H1 (cell line): ENCODE measurements around the gene KCNJ5. TPM values are rescaled to one million over a fixed set of nuclear protein-coding genes. Genes with fewer than 3 reads are reported as not detected.

Experiments used
- CTCF ChIA-PET: fragments of 300-600 bp; sonication (Branson Sonifier 250); formaldehyde crosslinking; loops from one replicate; lab custom pipeline; 2021; ENCODE audit not compliant: partially characterized antibody; lab: Charles Lee
- POLR2A ChIA-PET: fragments of 300-600 bp; sonication (Branson Sonifier 250); formaldehyde crosslinking; loops from one replicate; lab custom pipeline; 2021; ENCODE audit warnings: inconsistent platforms; ENCODE audit not compliant: partially characterized antibody; lab: Charles Lee
- DNase-seq, 2 experiments: peaks; one replicate each; pipeline versions ENCODE4 v3.0.0 to v3.0.0-alpha.2; 2010 to 2022; ENCODE audit warnings: low spot score in 2 of 2, low read depth in 1 of 2, mixed read lengths in 1 of 2
- FAIRE-seq: peaks from 2 replicates; lab custom pipeline; 2011; peaks lifted over from hg19 to GRCh38; lab: Jason Lieb, UNC
- H2AFZ ChIP-seq: 2 replicates; pipeline ENCODE4 v1.8.1; 2012; ENCODE audit warnings: low read length, inconsistent platforms
- H2AK5ac ChIP-seq: 2 replicates; pipeline ENCODE4 v1.6.1; 2013; ENCODE audit warnings: low read depth, low read length
- H2BK120ac ChIP-seq: replicated peaks from 2 replicates; pipeline ENCODE3; 2013; ENCODE audit warnings: low read depth, low read length, inconsistent platforms
- H2BK12ac ChIP-seq: 2 replicates; pipeline ENCODE4 v1.6.1; 2013; ENCODE audit warnings: low read depth, low read length
- H2BK15ac ChIP-seq: 2 replicates; pipeline ENCODE4 v1.6.1; 2013; ENCODE audit warnings: low read length
- H2BK20ac ChIP-seq: 2 replicates; pipeline ENCODE4 v1.6.1; 2013; ENCODE audit warnings: low read length
- H2BK5ac ChIP-seq: 2 replicates; pipeline ENCODE4 v1.6.1; 2013; ENCODE audit warnings: low read depth, low read length
- H3K14ac ChIP-seq: 2 replicates; pipeline ENCODE4 v1.6.1; 2013; ENCODE audit warnings: inconsistent platforms; ENCODE audit not compliant: insufficient read length
- H3K18ac ChIP-seq: 2 replicates; pipeline ENCODE4 v1.6.1; 2013; ENCODE audit warnings: low read length; ENCODE audit errors: extremely low read depth
- H3K23ac ChIP-seq: 2 replicates; pipeline ENCODE4 v1.6.1; 2013; ENCODE audit warnings: inconsistent platforms; ENCODE audit not compliant: insufficient read length
- H3K23me2 ChIP-seq: 2 replicates; pipeline ENCODE4 v1.6.1; 2013; ENCODE audit warnings: low read depth, low read length
- H3K27ac ChIP-seq: 2 replicates; pipeline ENCODE4 v1.6.1; 2011; ENCODE audit warnings: low read depth, low read length, inconsistent platforms
- H3K27me3 ChIP-seq, 4 experiments: replicated peaks in 1 of 4; 1 replicate in 1 of 4; 2 replicates in 3 of 4; pipeline versions ENCODE4 v1.6.1 to v1.8.1; 2011 to 2013; ENCODE audit warnings: low read length in 3 of 4, mild to moderate bottlenecking in 3 of 4, inconsistent platforms in 2 of 4, mixed read lengths in 2 of 4, moderate library complexity in 1 of 4; ENCODE audit not compliant: control insufficient read depth in 3 of 4, insufficient read depth in 3 of 4; ENCODE audit errors: extremely low read depth in 1 of 4
- H3K36me3 ChIP-seq, 4 experiments: 2 replicates each; pipeline versions ENCODE4 v1.6.1 to v1.8.1; 2011 to 2013; ENCODE audit warnings: mild to moderate bottlenecking in 4 of 4, low read length in 3 of 4, moderate library complexity in 2 of 4, control low read depth in 1 of 4, inconsistent platforms in 1 of 4; ENCODE audit not compliant: insufficient read depth in 4 of 4, control insufficient read depth in 2 of 4
- H3K4ac ChIP-seq: replicated peaks from 2 replicates; pipeline ENCODE3; 2013; ENCODE audit warnings: low read length, low read depth, mixed read lengths, inconsistent platforms; ENCODE audit not compliant: insufficient read length
- H3K4me1 ChIP-seq, 4 experiments: replicated peaks in 1 of 4; 1 replicate in 1 of 4; 2 replicates in 3 of 4; pipeline versions ENCODE4 v1.6.1 to v1.8.1; 2011 to 2013; ENCODE audit warnings: low read length in 3 of 4, inconsistent platforms in 2 of 4, mixed read lengths in 1 of 4; ENCODE audit not compliant: insufficient read depth in 4 of 4, control insufficient read depth in 3 of 4
- H3K4me2 ChIP-seq, 2 experiments: 2 replicates each; pipeline versions ENCODE4 v1.6.1 to v1.8.1; 2011 to 2013; ENCODE audit warnings: low read depth in 2 of 2, low read length in 2 of 2, control low read depth in 1 of 2, inconsistent platforms in 1 of 2, mild to moderate bottlenecking in 1 of 2; ENCODE audit not compliant: insufficient read depth in 1 of 2
- H3K4me3 ChIP-seq, 4 experiments: fragments of 200-600, 300-600 bp in 1 of 4; sonication (generic), shearing (Covaris generic), sonication (Bioruptor Twin) in 1 of 4; 2 replicates each; pipeline versions ENCODE4 v1.5.1 to v1.8.1; 2011 to 2016; ENCODE audit warnings: low read length in 4 of 4, low read depth in 3 of 4, control low read depth in 2 of 4, inconsistent platforms in 2 of 4, mild to moderate bottlenecking in 2 of 4, mixed read lengths in 1 of 4, moderate library complexity in 1 of 4; ENCODE audit not compliant: insufficient read depth in 2 of 4; ENCODE audit errors: extremely low read depth in 1 of 4
- H3K56ac ChIP-seq: replicated peaks from 2 replicates; pipeline ENCODE3; 2013; ENCODE audit warnings: low read depth, mild to moderate bottlenecking, mixed read lengths, low read length, inconsistent platforms; ENCODE audit not compliant: insufficient read length
- H3K79me1 ChIP-seq: 2 replicates; pipeline ENCODE4 v1.6.1; 2013; ENCODE audit warnings: low read depth, low read length, control low read depth
- H3K79me2 ChIP-seq, 2 experiments: 2 replicates each; pipeline versions ENCODE4 v1.6.1 to v1.8.1; 2012 to 2013; ENCODE audit warnings: low read length in 2 of 2, mild to moderate bottlenecking in 2 of 2, inconsistent platforms in 1 of 2; ENCODE audit not compliant: insufficient read depth in 2 of 2, control insufficient read depth in 1 of 2
- H3K9ac ChIP-seq, 4 experiments: replicated peaks in 1 of 4; 1 replicate in 1 of 4; 2 replicates in 3 of 4; pipeline versions ENCODE4 v1.6.1 to v1.8.1; 2011 to 2013; ENCODE audit warnings: low read depth in 3 of 4, low read length in 3 of 4, control low read depth in 2 of 4, mild to moderate bottlenecking in 2 of 4, moderate library complexity in 2 of 4, inconsistent platforms in 1 of 4; ENCODE audit errors: extremely low read depth in 1 of 4
- H3K9me3 ChIP-seq, 2 experiments: 2 replicates each; pipeline versions ENCODE4 v1.6.1 to v1.8.1; 2012 to 2013; ENCODE audit warnings: mild to moderate bottlenecking in 2 of 2, moderate library complexity in 2 of 2, control low read depth in 1 of 2, inconsistent platforms in 1 of 2, low read depth in 1 of 2, low read length in 1 of 2, mixed read lengths in 1 of 2; ENCODE audit not compliant: insufficient read depth in 2 of 2
- H4K20me1 ChIP-seq, 2 experiments: replicated peaks in 1 of 2; 2 replicates each; pipeline versions ENCODE3 to v1.8.1; 2011 to 2013; ENCODE audit warnings: inconsistent platforms in 2 of 2, low read length in 2 of 2, mild to moderate bottlenecking in 1 of 2; ENCODE audit not compliant: insufficient read depth in 2 of 2, control insufficient read depth in 1 of 2
- H4K5ac ChIP-seq: 2 replicates; pipeline ENCODE4 v1.6.1; 2013; ENCODE audit warnings: low read length, low read depth, mixed read lengths, inconsistent platforms; ENCODE audit not compliant: insufficient read length
- H4K8ac ChIP-seq: 2 replicates; pipeline ENCODE4 v1.8.0; 2013; ENCODE audit warnings: mild to moderate bottlenecking, moderate library complexity, low read length, inconsistent platforms; ENCODE audit not compliant: insufficient read depth; ENCODE audit errors: extremely low read depth
- H4K91ac ChIP-seq: replicated peaks from 2 replicates; pipeline ENCODE3; 2013; ENCODE audit warnings: low read length, mixed read lengths, inconsistent platforms; ENCODE audit not compliant: insufficient read length
- CBX8 ChIP-seq: fragments of 300-800, 300-1000 bp; sonication (generic); IDR thresholded peaks from 2 replicates; pipeline ENCODE4 v1.7.1; 2016; ENCODE audit warnings: low read depth, low read length, borderline replicate concordance
- CTBP2 ChIP-seq: IDR thresholded peaks from 2 replicates; pipeline ENCODE4 v1.7.0; 2011; ENCODE audit warnings: borderline replicate concordance, mild to moderate bottlenecking, moderate library complexity, mixed read lengths, low read length; ENCODE audit not compliant: insufficient read depth, insufficient read length
- GABPA ChIP-seq: IDR thresholded peaks from 2 replicates; pipeline ENCODE4 v1.6.1; 2011; ENCODE audit warnings: mild to moderate bottlenecking, low read length, moderate library complexity, borderline replicate concordance; ENCODE audit not compliant: insufficient read depth
- KDM4A ChIP-seq: IDR thresholded peaks from one replicate; pipeline ENCODE4 v1.7.1; 2012; ENCODE audit warnings: low read depth, mild to moderate bottlenecking, moderate library complexity, low read length, inconsistent platforms; ENCODE audit not compliant: severe bottlenecking
- SRF ChIP-seq: IDR thresholded peaks from 2 replicates; pipeline ENCODE4 v1.6.1; 2011; ENCODE audit warnings: mild to moderate bottlenecking, low read depth, low read length, moderate library complexity
- WGBS, 2 experiments: shearing (Covaris generic) in 1 of 2; methylation state at CpG; one replicate each; pipeline versions ENCODE4 v1.1.6 to v1.1.7; 2013 to 2015; ENCODE audit warnings: low lambda C conversion rate in 2 of 2, mixed read lengths in 2 of 2, inconsistent platforms in 1 of 2, low coverage in 1 of 2, missing lambda C conversion rate in 1 of 2; ENCODE audit not compliant: insufficient replicate concordance in 2 of 2, insufficient coverage in 1 of 2, insufficient read length in 1 of 2; ENCODE audit errors: extremely low coverage in 1 of 2, missing lambda C conversion rate in 1 of 2; 5-methylcytosine and 5-hydroxymethylcytosine counted together
- polyA plus RNA-seq, 7 experiments: library from polyadenylated mRNA; depleted of rRNA in 3 of 7; stranded (reverse) in 5 of 7; unstranded in 2 of 7; fragments of >200 nt in 5 of 7; fragments of 200-250 nt in 2 of 7; gene quantifications; 1 replicate in 5 of 7; 2 replicates in 1 of 7; 4 replicates in 1 of 7; pipeline versions ENCODE4 v1.2.1 to v1.2.3, GENCODE V29; 2011 to 2013; ENCODE audit warnings: missing spikeins in 2 of 7, mixed read lengths in 2 of 7
- total RNA-seq: library from RNA; stranded (reverse); fragmentation: NEBNext Ultra II Directional; extraction: Animal tissue kit (Norgen Biotek cat#: 25700); gene quantifications from 2 replicates; pipeline ENCODE4 v1.2.1, GENCODE V29; 2021

KCNJ5 gene
- total and polyA plus RNA-seq, 2 of the 8 experiments (the other 6 are each of a cell fraction or from before 2014, with no cell fraction given), result 0.05 TPM; not detected in 1

DNA sequence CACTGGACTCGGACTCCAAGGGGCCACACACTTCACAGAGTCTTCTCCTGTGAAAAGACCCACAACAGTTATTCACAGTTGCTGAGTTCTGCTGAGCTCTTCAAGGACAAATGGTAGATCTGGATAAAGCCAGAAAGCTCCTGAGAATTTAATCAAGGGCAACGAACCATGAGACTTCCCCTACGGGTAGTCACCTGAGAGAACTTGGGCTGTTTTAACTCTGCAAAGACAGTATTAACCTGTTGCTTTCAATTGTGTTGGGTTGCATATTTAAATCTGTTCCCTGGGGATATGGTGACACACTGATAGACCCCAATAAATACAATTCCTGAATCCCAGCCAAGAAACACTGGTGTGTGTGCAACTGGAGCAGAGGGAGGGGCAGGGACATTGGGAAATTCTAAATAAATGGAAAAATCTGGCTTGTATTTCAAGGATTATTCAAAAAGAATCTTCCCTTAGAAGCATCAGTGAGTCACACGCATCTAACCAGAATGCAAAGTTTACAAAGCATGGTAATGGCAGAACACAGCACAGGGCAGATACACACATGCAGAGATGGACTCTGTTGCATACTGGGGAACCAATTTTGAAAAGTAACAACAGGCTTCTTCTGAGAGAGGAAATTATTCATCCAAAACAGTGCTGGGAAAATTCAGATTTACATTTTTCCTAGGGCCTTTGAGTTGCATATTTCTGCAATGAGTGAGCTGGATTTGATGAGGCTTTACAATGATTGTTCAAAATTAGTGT, 28.1 kb upstream of the KCNJ5 start:
- Histone ChIP-seq H3K56ac (no peak overlapping the region), H2BK15ac (no peak overlapping the region), H3K23ac (no peak overlapping the region), H2AFZ (no peak overlapping the region), H3K4ac (no peak overlapping the region), H3K14ac (no peak overlapping the region), H3K9ac (no peak overlapping the region), H3K27ac (no peak overlapping the region), H4K5ac (no peak overlapping the region), H3K4me1 (peaks cover 0 to 6% (median 2%) of the 10 kb centered on the region in 4 experiments; a peak in 6 of 7 replicates), H3K4me2 (no peak overlapping the region), H3K36me3 (no peaks in the 10 kb centered on the region), H3K79me2 (no peaks in the 10 kb centered on the region), H3K4me3 (no peak overlapping the region), H3K79me1 (no peaks in the 10 kb centered on the region), H4K8ac (no peak overlapping the region), H2AK5ac (no peak overlapping the region), H4K20me1 (no peaks in the 10 kb centered on the region), H2BK120ac (no peak overlapping the region), H2BK12ac (no peak overlapping the region), H3K9me3 (no peaks in the 10 kb centered on the region), H3K18ac (no peak overlapping the region), H4K91ac (no peak overlapping the region), H3K23me2 (peaks cover 3% of the 10 kb centered on the region; the same call in 1 of the 2 replicates), H2BK5ac (no peak overlapping the region), H3K27me3 (peaks cover 0 to 8% (median 0%) of the 10 kb centered on the region in 4 experiments; a peak in 3 of 7 replicates), H2BK20ac (no peak overlapping the region)
- WGBS, 2 experiments, result 82% methylated on average over 4 of the region's 4 CpGs; no CpG with 5 or more reads in 1 of the 2 experiments
- CTCF ChIA-PET, result interaction anchor here (0.7 to 6.9 kb wide), 5 partner anchors 13 to 379 kb away, joined by 3 to 69 read pairs (median 3); no protein-coding TSS in a partner anchor
- POLR2A ChIA-PET, result no interaction called here
- no peak for DNase-seq
- no peak for FAIRE-seq
- TF ChIP-seq KDM4A (no peak), CTBP2 (no peak), SRF (no peak), CBX8 (no peak), GABPA (no peak)
